ENCODE results near the gene IQSEC1. TPM values are rescaled to one million over a fixed set of nuclear protein-coding genes. Genes with fewer than 3 reads are reported as not detected.
A peak's percentile ranks its signal among the peaks of the same experiment; 100 is the strongest.

Gene IQSEC1
- total and polyA plus RNA-seq, 9 of the 15 experiments (the other 6 are each of a cell fraction or from before 2014, with no cell fraction given), result 0.56 to 39.0 (median 6.8) TPM

DNA sequence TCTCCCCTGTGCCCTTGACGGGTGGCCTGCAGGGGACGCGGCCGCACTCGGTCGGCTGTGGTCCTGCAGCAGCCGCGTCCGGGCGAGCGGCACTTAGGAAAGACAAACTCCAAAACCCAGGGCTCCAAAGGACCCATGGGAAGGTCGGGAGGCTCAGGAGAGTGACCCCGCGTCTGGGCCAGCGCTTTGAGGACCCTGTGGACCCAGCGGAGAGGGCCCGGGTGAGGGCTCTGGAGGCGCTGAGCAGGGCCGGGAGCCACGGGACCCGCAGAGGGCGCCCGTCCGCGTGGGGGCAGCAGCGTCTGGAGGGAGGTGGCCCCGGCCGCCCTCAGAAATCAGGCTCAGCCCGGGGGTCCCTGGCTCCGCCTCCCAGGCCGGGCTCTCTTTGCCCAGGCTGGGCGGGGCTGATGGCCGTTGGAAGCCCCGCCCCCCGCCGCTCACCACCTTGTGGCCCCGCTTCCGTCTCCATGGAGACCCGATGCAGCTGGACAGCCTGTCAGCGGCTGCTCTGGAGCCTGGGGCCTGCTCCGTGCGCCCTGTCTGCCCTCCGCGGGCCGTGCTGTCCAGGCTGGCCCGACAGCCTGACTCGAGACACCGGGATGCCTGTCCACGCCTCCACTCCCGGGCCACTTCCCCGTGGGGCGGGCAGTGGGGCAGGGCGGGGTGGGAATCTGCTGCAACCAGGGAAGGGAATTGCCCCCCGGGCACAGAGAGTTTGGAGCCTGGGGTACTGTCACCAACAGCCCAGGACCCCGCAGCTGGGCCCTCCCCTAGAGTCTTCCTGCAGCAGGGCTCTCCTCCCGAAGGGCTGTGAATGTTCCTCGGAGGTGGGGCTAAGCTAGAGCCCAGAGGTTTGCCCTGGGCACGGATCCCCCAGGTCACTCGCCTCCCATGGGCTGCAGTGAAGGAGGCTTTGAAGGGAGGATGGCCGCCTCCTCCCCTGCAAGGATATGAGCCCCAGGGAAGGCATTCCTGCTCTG, 197.1 kb downstream of the IQSEC1 start (continued):
- TF ChIP-seq, protein P1, sequence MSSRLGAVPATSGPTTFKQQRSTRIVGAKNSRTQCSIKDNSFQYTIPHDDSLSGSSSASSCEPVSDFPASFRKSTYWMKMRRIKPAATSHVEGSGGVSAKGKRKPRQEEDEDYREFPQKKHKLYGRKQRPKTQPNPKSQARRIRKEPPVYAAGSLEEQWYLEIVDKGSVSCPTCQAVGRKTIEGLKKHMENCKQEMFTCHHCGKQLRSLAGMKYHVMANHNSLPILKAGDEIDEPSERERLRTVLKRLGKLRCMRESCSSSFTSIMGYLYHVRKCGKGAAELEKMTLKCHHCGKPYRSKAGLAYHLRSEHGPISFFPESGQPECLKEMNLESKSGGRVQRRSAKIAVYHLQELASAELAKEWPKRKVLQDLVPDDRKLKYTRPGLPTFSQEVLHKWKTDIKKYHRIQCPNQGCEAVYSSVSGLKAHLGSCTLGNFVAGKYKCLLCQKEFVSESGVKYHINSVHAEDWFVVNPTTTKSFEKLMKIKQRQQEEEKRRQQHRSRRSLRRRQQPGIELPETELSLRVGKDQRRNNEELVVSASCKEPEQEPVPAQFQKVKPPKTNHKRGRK (tag; IDR thresholded peaks at IDR 0.05), result no peak
- no peak for TF ChIP-seq CSDE1 (IDR thresholded peaks at IDR 0.05)
- no peak for TF ChIP-seq ZNF175 (CRISPR knock-in tag; IDR thresholded peaks at IDR 0.05; ENCODE audit: low read depth)
- TF ChIP-seq, protein P2, sequence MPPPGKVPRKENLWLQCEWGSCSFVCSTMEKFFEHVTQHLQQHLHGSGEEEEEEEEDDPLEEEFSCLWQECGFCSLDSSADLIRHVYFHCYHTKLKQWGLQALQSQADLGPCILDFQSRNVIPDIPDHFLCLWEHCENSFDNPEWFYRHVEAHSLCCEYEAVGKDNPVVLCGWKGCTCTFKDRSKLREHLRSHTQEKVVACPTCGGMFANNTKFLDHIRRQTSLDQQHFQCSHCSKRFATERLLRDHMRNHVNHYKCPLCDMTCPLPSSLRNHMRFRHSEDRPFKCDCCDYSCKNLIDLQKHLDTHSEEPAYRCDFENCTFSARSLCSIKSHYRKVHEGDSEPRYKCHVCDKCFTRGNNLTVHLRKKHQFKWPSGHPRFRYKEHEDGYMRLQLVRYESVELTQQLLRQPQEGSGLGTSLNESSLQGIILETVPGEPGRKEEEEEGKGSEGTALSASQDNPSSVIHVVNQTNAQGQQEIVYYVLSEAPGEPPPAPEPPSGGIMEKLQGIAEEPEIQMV (tag; conservative IDR thresholded peaks at IDR 0.05; ENCODE audit: low read depth), result no peak
- no peak for TF ChIP-seq ZBTB1 (CRISPR knock-in tag; IDR thresholded peaks at IDR 0.05; ENCODE audit: borderline replicate concordance, low read depth)
- no peak for TF ChIP-seq HNRNPLL (IDR thresholded peaks at IDR 0.05; ENCODE audit: low read depth, low read length, poor library complexity, severe bottlenecking)
- TF ChIP-seq, protein P3, sequence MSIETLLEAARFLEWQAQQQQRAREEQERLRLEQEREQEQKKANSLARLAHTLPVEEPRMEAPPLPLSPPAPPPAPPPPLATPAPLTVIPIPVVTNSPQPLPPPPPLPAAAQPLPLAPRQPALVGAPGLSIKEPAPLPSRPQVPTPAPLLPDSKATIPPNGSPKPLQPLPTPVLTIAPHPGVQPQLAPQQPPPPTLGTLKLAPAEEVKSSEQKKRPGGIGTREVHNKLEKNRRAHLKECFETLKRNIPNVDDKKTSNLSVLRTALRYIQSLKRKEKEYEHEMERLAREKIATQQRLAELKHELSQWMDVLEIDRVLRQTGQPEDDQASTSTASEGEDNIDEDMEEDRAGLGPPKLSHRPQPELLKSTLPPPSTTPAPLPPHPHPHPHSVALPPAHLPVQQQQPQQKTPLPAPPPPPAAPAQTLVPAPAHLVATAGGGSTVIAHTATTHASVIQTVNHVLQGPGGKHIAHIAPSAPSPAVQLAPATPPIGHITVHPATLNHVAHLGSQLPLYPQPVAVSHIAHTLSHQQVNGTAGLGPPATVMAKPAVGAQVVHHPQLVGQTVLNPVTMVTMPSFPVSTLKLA (conservative IDR thresholded peaks at IDR 0.05), result peak in 1 of 2 experiments; percentile 59; a peak in 1 of 4 replicates
- TF ChIP-seq, protein P4, sequence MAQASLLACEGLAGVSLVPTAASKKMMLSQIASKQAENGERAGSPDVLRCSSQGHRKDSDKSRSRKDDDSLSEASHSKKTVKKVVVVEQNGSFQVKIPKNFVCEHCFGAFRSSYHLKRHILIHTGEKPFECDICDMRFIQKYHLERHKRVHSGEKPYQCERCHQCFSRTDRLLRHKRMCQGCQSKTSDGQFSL (CRISPR knock-in tag; IDR thresholded peaks at IDR 0.05), result no peak
- TF ChIP-seq, protein P4 (tag; IDR thresholded peaks at IDR 0.05), result no peak
- no peak for TF ChIP-seq KDM1A (IDR thresholded peaks at IDR 0.05)
- no peak for TF ChIP-seq HEY1 (CRISPR knock-in tag; IDR thresholded peaks at IDR 0.05; ENCODE audit: borderline replicate concordance)
- TF ChIP-seq TAF15 (IDR thresholded peaks at IDR 0.05; ENCODE audit: low read depth, low read length), result no peak
- no peak for TF ChIP-seq ESRRB (CRISPR knock-in tag; IDR thresholded peaks at IDR 0.05; ENCODE audit: borderline replicate concordance)
- TF ChIP-seq NELFE (IDR thresholded peaks at IDR 0.05; ENCODE audit: insufficient read depth, insufficient read length), result no peak
- no peak for TF ChIP-seq NFE2 (IDR thresholded peaks at IDR 0.05; ENCODE audit: low read depth)
- no peak for TF ChIP-seq ZSCAN29 (IDR thresholded peaks at IDR 0.05)
- TF ChIP-seq, protein P5, sequence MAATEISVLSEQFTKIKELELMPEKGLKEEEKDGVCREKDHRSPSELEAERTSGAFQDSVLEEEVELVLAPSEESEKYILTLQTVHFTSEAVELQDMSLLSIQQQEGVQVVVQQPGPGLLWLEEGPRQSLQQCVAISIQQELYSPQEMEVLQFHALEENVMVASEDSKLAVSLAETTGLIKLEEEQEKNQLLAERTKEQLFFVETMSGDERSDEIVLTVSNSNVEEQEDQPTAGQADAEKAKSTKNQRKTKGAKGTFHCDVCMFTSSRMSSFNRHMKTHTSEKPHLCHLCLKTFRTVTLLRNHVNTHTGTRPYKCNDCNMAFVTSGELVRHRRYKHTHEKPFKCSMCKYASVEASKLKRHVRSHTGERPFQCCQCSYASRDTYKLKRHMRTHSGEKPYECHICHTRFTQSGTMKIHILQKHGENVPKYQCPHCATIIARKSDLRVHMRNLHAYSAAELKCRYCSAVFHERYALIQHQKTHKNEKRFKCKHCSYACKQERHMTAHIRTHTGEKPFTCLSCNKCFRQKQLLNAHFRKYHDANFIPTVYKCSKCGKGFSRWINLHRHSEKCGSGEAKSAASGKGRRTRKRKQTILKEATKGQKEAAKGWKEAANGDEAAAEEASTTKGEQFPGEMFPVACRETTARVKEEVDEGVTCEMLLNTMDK (IDR thresholded peaks at IDR 0.05; ENCODE audit: borderline replicate concordance, insufficient read depth, low read depth, low read length, poor library complexity, severe bottlenecking), result peak; percentile 99
- no peak for TF ChIP-seq GATA2 (CRISPR knock-in tag; IDR thresholded peaks at IDR 0.05)
- TF ChIP-seq MCM3 (IDR thresholded peaks at IDR 0.05), result no peak
